Measurements from ENCODE around the gene TRPV4. TPM values are rescaled to one million over a fixed set of nuclear protein-coding genes. Genes with fewer than 3 reads are reported as not detected.

Gene TRPV4
- total RNA-seq, 2 donors from 2014 or later, result 0.59 to 0.90 TPM

DNA sequence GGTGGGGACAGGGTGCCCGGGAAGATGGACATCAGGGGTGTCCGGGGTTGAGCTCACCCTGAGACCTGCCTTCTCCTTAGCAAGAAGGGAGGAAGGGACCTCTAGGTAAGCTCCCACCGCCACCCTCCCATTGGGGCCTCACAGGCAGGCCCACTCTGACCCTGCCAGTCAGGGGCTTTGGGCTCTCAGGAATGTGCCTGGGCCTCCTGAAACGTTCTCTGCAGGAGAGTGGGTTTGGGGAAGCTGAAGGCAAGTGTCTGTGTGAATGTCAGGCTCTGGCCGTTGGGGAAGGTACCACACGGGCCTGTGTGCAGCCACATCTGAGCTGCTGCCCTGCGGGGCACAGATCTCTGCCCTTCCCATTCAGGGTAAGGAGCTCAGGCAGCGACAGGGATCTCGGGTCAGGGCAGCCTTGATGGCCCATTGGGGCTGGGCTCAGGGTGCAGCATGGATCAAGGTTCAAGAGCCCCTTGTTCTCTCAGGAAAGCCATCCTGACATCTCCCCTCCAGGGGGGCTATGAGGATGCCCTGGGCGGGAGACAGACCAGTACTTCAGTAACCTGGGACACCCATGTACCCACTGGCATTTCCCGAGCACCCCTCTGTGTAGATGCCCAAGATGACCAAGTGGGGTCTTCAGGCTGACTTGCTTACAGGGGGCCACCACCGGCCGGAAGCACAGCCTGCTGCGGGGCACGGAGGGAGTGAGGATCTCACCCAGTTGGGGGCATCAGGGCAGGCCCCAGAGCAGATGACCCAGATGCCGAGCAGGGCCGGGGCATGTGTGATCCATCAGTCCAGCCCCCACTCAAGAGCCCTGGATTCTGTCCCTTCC, 89.9 kb downstream of the TRPV4 start:
- peaks cover 0 to 22% of the 10 kb centered on the region in 2 donors for H3K4me1 ChIP-seq
- H3K27ac ChIP-seq, result no peak overlapping the region
- no peak for DNase-seq (ENCODE audit: low spot score)
- H3K36me3 ChIP-seq, result no peaks in the 10 kb centered on the region
- no peak overlapping the region for H3K4me3 ChIP-seq
- no peaks in the 10 kb centered on the region for H3K27me3 ChIP-seq
- H3K9me3 ChIP-seq, result no peaks in the 10 kb centered on the region
- TF ChIP-seq, protein P1, sequence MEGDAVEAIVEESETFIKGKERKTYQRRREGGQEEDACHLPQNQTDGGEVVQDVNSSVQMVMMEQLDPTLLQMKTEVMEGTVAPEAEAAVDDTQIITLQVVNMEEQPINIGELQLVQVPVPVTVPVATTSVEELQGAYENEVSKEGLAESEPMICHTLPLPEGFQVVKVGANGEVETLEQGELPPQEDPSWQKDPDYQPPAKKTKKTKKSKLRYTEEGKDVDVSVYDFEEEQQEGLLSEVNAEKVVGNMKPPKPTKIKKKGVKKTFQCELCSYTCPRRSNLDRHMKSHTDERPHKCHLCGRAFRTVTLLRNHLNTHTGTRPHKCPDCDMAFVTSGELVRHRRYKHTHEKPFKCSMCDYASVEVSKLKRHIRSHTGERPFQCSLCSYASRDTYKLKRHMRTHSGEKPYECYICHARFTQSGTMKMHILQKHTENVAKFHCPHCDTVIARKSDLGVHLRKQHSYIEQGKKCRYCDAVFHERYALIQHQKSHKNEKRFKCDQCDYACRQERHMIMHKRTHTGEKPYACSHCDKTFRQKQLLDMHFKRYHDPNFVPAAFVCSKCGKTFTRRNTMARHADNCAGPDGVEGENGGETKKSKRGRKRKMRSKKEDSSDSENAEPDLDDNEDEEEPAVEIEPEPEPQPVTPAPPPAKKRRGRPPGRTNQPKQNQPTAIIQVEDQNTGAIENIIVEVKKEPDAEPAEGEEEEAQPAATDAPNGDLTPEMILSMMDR (IDR thresholded peaks at IDR 0.05), result no peak

DNA sequence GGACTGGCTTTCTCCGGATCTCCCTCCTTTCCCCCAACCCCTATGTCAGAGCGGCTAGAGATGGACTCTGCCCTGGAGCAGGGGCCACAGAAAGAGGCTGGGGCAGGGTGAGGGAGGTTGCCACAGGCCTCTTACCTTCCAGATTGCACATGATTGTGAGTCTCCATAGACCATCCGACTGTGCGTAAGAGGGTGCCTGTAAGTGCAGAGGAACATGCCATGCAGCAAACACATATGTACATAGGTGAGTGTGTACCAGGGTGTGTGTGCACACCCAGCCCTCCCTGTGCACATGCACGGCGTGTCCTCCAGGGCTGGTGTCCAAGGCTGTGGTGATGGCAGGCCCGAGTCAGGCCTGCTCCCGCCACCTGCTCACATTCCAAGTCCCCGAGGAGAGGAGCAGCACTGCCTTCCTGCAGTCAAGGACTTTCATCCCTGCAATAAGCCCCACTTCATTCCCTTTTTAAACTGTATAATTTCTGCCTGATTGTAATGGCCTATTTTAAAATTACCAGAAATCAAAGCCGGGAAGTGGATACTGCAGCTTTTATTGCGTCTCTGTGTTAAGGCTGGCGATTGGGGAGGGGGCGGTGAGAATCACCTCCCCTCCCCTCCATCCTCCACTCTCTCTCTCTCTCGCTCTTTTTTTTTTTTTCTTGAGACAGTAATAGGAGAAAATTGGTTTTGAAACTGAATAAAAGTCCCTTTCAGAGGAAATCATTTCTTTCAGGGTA, 91.1 kb downstream of the TRPV4 start:
- Histone ChIP-seq H3K27ac (no peak overlapping the region), H3K9me3 (no peaks in the 10 kb centered on the region), H3K36me3 (no peaks in the 10 kb centered on the region), H3K4me3 (no peak overlapping the region), H3K27me3 (no peaks in the 10 kb centered on the region), H3K4me1 (peaks cover 0 to 30% of the 10 kb centered on the region in 2 donors)
- TF ChIP-seq, protein P1 (IDR thresholded peaks at IDR 0.05), result no peak
- DNase-seq (ENCODE audit: low spot score), result no peak

DNA sequence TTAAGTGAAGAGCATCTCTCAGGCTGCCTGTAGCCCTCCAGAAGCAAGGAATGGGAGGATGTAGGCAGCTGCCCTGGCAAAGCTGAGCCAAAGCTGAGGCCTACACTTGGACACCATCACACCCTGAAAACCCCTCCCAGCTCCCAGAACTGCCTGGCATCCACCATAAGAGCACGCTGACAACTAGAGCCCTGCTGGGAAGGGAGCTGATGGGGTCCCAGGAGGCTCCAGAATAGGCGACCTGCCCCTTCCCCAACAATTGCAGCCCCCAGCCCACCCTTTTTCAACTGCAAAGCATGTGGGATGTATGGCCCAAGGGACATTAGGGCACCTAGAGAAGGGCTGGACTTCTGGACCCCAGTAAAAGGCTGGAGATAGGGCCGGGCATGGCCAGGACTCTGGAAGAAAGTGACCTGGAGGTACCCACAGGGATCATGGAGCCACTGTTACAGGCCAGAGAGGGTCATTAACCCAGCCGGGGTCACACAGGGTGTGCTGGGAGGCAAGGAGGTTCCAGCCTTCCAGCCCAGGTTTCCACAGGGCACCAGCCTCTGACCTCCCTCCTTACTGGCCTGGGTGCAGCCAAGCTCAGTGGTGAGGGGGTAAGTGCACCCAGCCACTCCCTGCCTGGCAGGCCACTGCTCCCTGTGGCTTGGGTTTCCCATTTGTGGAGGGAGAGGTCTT, 91.8 kb downstream of the TRPV4 start:
- Histone ChIP-seq H3K4me3 (no peak overlapping the region), H3K27ac (no peak overlapping the region), H3K36me3 (no peaks in the 10 kb centered on the region), H3K4me1 (peaks cover 0 to 32% of the 10 kb centered on the region in 2 donors), H3K27me3 (no peaks in the 10 kb centered on the region), H3K9me3 (no peaks in the 10 kb centered on the region)
- TF ChIP-seq, protein P1 (IDR thresholded peaks at IDR 0.05), result no peak
- no peak for DNase-seq (ENCODE audit: low spot score)

DNA sequence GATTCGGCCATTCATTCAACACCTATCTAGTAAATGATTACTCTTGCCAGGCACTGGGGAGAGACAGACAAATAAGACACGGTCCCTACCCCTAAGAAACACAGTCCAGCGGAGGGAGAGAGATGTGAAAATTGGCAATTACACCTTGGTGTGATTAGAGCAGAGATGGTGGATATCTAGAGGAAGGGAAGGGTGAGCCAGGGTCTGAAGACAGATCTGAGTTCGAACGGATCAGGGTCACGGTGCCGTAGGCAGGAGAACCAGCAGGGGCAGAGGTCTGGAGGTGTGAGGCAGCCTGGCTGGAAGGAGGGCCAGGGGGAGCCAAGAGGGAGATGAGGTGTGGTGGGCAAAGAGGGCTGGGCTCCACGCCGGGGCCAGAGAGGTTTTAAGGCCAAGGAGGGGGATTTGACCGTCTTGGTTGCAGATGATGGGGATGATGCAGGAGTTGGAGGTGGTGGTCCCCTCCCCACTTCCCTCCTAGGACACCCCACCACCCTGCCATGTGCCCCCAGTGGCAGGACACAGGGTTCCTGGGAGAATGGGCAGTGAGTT, 92.4 kb downstream of the TRPV4 start:
- H3K4me3 ChIP-seq, result no peak overlapping the region
- no peaks in the 10 kb centered on the region for H3K27me3 ChIP-seq
- H3K9me3 ChIP-seq, result no peaks in the 10 kb centered on the region
- H3K4me1 ChIP-seq, result peaks cover 0 to 38% of the 10 kb centered on the region in 2 donors
- no peak for DNase-seq (ENCODE audit: low spot score)
- H3K36me3 ChIP-seq, result no peaks in the 10 kb centered on the region
- H3K27ac ChIP-seq, result peak overlapping the region in 1 of 2 donors; percentile 10
- TF ChIP-seq, protein P1 (IDR thresholded peaks at IDR 0.05), result no peak

DNA sequence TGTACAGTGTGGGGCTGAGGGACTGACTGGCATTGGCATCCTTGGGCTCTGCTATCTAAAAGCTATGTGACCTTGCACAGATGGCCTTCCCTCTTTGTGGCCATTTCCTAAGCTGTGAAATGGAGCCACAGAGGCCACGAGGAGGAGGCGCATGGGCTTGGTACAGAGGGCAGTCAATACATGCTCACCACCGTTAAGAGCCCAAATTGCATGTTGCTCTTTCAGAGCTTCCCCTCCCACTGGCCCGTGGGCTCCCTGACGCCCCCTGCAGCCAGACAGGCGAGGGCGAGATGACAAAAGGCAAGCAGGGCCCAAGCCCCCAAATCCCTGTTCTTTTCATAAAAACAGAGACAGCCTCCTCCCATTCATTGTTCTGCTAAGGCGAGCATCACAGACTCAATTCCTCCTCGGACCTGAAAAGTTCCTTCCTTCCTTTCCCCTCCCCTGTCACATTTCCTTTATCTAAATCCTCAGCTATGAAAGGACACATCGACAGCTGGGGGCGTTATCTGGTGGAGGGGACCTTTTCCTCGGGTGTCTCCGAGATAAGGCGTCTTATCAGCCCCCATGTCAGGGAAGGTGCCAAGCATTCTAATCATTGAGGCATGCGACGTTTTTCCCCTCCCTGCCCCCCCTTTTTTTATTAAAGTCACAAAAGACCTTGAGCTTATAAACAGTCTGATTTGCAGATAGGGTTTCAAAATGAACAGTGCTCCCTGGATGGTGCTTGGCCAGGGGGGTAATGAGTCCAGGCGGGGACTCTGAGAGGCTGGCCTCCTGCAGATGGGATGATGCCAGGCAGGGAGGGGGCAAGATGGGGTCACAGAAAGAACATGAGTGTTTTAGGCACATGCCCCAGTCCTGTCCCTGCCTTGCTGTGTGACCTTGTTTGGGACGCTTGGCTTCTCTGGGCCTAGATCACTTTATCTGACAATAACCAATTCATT, 93.2 kb downstream of the TRPV4 start:
- Histone ChIP-seq H3K36me3 (no peaks in the 10 kb centered on the region), H3K27ac (peak overlapping the region in 1 of 2 donors; percentile 10), H3K27me3 (no peaks in the 10 kb centered on the region), H3K9me3 (no peaks in the 10 kb centered on the region), H3K4me3 (no peak overlapping the region), H3K4me1 (peaks cover 0 to 46% of the 10 kb centered on the region in 2 donors)
- no peak for DNase-seq (ENCODE audit: low spot score)
- TF ChIP-seq, protein P1 (IDR thresholded peaks at IDR 0.05), result peak in 1 of 2 donors; percentile 34

Data from right atrium auricular region (tissue), 2 donors.